SK-N-SH (cell line): ENCODE data around the gene SEMA4G. TPM values are rescaled to one million over a fixed set of nuclear protein-coding genes. Genes with fewer than 3 reads are reported as not detected.

Experiments used
- CTCF ChIA-PET: fragments of 300-600, 350-600 bp; formaldehyde crosslinking; extraction: SDS; loops from one replicate; lab custom pipeline; 2021; lab: Yijun Ruan, JAX
- POLR2A ChIA-PET: fragments of 350-600 bp; sonication (Branson Sonifier 250); formaldehyde crosslinking; extraction: SDS; loops from one replicate; lab custom pipeline; 2020; ENCODE audit warnings: antibody characterized with exemption, inconsistent platforms; lab: Yijun Ruan, JAX
- DNase-seq: peaks from one replicate; pipeline ENCODE4 v3.0.0; 2012
- H2AFZ ChIP-seq: fragments of 200-600 bp; sonication (generic); 2 replicates; pipeline ENCODE4 v1.8.1; 2016; ENCODE audit warnings: antibody characterized with exemption, mild to moderate bottlenecking, low read depth
- H3F3A ChIP-seq: fragments of 200-600 bp; sonication (generic); replicated peaks from 2 replicates; pipeline ENCODE3; 2016; ENCODE audit warnings: antibody characterized with exemption, mild to moderate bottlenecking; ENCODE audit not compliant: insufficient read depth
- H3K27ac ChIP-seq, 2 experiments: fragments of 200-500 bp in 1 of 2; fragments of 200-600 bp in 1 of 2; sonication (Bioruptor generic) in 1 of 2; sonication (generic), shearing (Covaris generic) in 1 of 2; 2 replicates each; pipeline versions ENCODE4 v1.5.1 to v1.6.1; 2014 to 2016; ENCODE audit warnings: low read depth in 2 of 2, inconsistent platforms in 1 of 2, low read length in 1 of 2, mild to moderate bottlenecking in 1 of 2, mixed read lengths in 1 of 2
- H3K27me3 ChIP-seq: fragments of 200-600 bp; sonication (generic), shearing (Covaris generic); 2 replicates; pipeline ENCODE4 v1.6.1; 2016; ENCODE audit warnings: mixed run types; ENCODE audit not compliant: insufficient read depth
- H3K36me3 ChIP-seq, 2 experiments: fragments of 200-500 bp in 1 of 2; fragments of 200-600 bp in 1 of 2; sonication (Bioruptor generic) in 1 of 2; sonication (generic) in 1 of 2; replicated peaks in 1 of 2; 2 replicates each; pipeline versions ENCODE3 to v1.5.1; 2014 to 2016; ENCODE audit warnings: low read length in 1 of 2, mild to moderate bottlenecking in 1 of 2; ENCODE audit not compliant: insufficient read depth in 2 of 2, control insufficient read depth in 1 of 2
- H3K4me1 ChIP-seq, 2 experiments: fragments of 200-500 bp in 1 of 2; fragments of 200-600 bp in 1 of 2; sonication (Bioruptor generic) in 1 of 2; sonication (generic), shearing (Covaris generic) in 1 of 2; 2 replicates each; pipeline versions ENCODE4 v1.5.1 to v1.6.1; 2014 to 2016; ENCODE audit warnings: low read depth in 1 of 2, low read length in 1 of 2, mixed run types in 1 of 2; ENCODE audit not compliant: insufficient read depth in 2 of 2, control insufficient read depth in 1 of 2
- H3K4me2 ChIP-seq: fragments of 200-600 bp; sonication (generic), shearing (Covaris generic); 2 replicates; pipeline ENCODE4 v1.6.1; 2017; ENCODE audit warnings: mixed run types
- H3K4me3 ChIP-seq, 2 experiments: fragments of 200-500 bp in 1 of 2; fragments of 200-600 bp in 1 of 2; sonication (Bioruptor generic) in 1 of 2; sonication (generic), shearing (Covaris generic) in 1 of 2; 2 replicates each; pipeline versions ENCODE4 v1.5.1 to v1.8.1; 2014 to 2016; ENCODE audit warnings: low read depth in 2 of 2, inconsistent platforms in 1 of 2, low read length in 1 of 2, mild to moderate bottlenecking in 1 of 2, mixed read lengths in 1 of 2, moderate library complexity in 1 of 2
- H3K79me2 ChIP-seq: fragments of 200-600 bp; sonication (generic); 2 replicates; pipeline ENCODE4 v1.8.1; 2017; ENCODE audit warnings: mild to moderate bottlenecking; ENCODE audit not compliant: insufficient read depth
- H3K9ac ChIP-seq: fragments of 200-600 bp; sonication (generic); 2 replicates; pipeline ENCODE4 v1.6.1; 2017; ENCODE audit warnings: mixed run types
- H3K9me2 ChIP-seq: fragments of 200-600 bp; sonication (generic); 2 replicates; pipeline ENCODE4 v1.6.1; 2017; ENCODE audit warnings: mixed run types
- H3K9me3 ChIP-seq: fragments of 200-600 bp; sonication (generic); 2 replicates; pipeline ENCODE4 v1.6.1; 2017; ENCODE audit warnings: mixed run types, mild to moderate bottlenecking, moderate library complexity
- H4K20me1 ChIP-seq: fragments of 200-600 bp; sonication (generic); 2 replicates; pipeline ENCODE4 v1.6.1; 2017; ENCODE audit warnings: mild to moderate bottlenecking, mixed run types; ENCODE audit not compliant: insufficient read depth
- EP300 ChIP-seq, 2 experiments: IDR thresholded peaks; 2 replicates each; pipeline versions ENCODE4 v1.4.0 to v1.6.1; 2012; ENCODE audit warnings: borderline replicate concordance in 1 of 2, low read depth in 1 of 2, low read length in 1 of 2
- FOXM1 ChIP-seq: IDR thresholded peaks from 2 replicates; pipeline ENCODE4 v1.4.0; 2012; ENCODE audit warnings: low read depth, mild to moderate bottlenecking
- JUND ChIP-seq: IDR thresholded peaks from 2 replicates; pipeline ENCODE4 v1.4.0; 2012
- MEF2A ChIP-seq: IDR thresholded peaks from 2 replicates; pipeline ENCODE4 v1.4.0; 2012; ENCODE audit warnings: low read depth, borderline replicate concordance
- RAD21 ChIP-seq: IDR thresholded peaks from 2 replicates; pipeline ENCODE4 v1.6.1; 2012; ENCODE audit warnings: mild to moderate bottlenecking, low read length
- TAF1 ChIP-seq: IDR thresholded peaks from 2 replicates; pipeline ENCODE4 v1.6.1; 2012; ENCODE audit warnings: low read depth, mild to moderate bottlenecking, low read length, moderate library complexity, borderline replicate concordance
- WGBS: methylation state at CpG from one replicate; pipeline ENCODE4 v1.1.6; 2017; ENCODE audit warnings: low lambda C conversion rate; 5-methylcytosine and 5-hydroxymethylcytosine counted together
- polyA plus RNA-seq, 3 experiments: library from polyadenylated mRNA; depleted of rRNA; stranded (reverse); fragments of >200 nt; gene quantifications; 2 replicates each; pipeline ENCODE4 v1.2.3, GENCODE V29; 2012
- TF ChIP-seq, protein P1 (sequence below): fragments of 200-600 bp; sonication (generic); IDR thresholded peaks from 2 replicates; pipeline ENCODE4 v1.6.1; 2017; ENCODE audit warnings: antibody characterized with exemption, mild to moderate bottlenecking, moderate library complexity
- TF ChIP-seq, protein P2 (sequence below): IDR thresholded peaks from 2 replicates; pipeline ENCODE4 v1.4.0; 2012; ENCODE audit warnings: low read depth, borderline replicate concordance
- TF ChIP-seq, protein P3 (sequence below): IDR thresholded peaks from 2 replicates; pipeline ENCODE4 v1.4.0; 2012; ENCODE audit warnings: low read depth
- TF ChIP-seq, protein P4 (sequence below): IDR thresholded peaks from 2 replicates; pipeline ENCODE4 v1.6.1; 2012; ENCODE audit warnings: mild to moderate bottlenecking, low read depth, low read length, moderate library complexity

SEMA4G gene
- polyA plus RNA-seq, 1 of the 3 experiments (the other 2 are of a cell fraction): 16.2 TPM

DNA sequence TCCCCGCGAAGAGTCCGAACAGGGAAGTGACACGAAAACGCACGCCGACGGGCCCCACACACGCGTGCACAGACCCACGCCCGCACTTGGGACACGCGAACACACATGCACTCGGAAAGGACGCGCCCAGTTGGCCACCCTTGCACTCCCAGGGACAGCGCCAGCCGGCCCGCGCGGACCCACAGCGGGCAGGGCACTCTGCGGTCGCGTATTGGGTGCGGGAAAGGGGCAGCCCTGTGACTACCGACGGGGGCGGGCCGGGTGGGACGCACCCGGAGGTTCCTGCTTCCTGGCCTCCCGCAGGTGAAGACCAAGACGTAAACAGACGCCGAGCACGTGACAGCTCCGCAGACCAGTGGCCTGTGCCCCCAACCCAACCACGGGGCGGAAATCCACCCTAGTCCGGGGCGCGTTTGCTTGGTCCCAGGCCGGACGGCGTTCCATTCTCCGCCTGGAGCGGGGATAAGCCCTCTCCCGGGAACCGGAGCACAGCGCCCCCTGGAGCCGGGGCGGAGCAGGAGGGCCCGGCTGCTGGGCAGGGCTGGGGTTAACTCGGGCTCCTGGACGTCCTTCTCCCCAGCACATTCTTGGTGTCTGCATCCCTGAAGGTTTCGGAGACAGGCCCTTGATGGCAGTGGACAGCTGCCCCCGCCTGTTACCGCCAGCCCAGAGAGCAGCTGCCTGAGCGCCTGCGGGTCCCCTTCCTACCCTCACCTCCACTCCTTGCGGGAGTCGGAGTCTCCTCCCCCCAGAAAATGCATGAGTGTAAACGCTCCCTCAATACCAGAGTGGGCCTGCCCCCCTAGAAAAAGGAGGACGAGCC, 28.3 kb downstream of the SEMA4G start:
- Histone ChIP-seq H3F3A (peaks cover 40% of the 10 kb centered on the region), H4K20me1 (peaks cover 12% of the 10 kb centered on the region), H2AFZ (peak overlapping the region; percentile 72; the same call in 1 of the 2 replicates), H3K27ac (peak overlapping the region; percentile 98 to 99)
- POLR2A ChIA-PET: interaction anchor here (0.7 to 2.2 kb wide), 7 partner anchors 10 to 84 kb away, joined by 3 to 8 read pairs (median 3); partner anchors contain the start of genes MRPL43, SLF2 and TWNK
- 0% methylated on average over 14 of the region's 66 CpGs for WGBS
- TF ChIP-seq RAD21: peak; percentile 9; the same call in 1 of the 2 replicates
- peak; percentile 76; the same call in 1 of the 2 replicates for TF ChIP-seq FOXM1
- TF ChIP-seq, protein P1, sequence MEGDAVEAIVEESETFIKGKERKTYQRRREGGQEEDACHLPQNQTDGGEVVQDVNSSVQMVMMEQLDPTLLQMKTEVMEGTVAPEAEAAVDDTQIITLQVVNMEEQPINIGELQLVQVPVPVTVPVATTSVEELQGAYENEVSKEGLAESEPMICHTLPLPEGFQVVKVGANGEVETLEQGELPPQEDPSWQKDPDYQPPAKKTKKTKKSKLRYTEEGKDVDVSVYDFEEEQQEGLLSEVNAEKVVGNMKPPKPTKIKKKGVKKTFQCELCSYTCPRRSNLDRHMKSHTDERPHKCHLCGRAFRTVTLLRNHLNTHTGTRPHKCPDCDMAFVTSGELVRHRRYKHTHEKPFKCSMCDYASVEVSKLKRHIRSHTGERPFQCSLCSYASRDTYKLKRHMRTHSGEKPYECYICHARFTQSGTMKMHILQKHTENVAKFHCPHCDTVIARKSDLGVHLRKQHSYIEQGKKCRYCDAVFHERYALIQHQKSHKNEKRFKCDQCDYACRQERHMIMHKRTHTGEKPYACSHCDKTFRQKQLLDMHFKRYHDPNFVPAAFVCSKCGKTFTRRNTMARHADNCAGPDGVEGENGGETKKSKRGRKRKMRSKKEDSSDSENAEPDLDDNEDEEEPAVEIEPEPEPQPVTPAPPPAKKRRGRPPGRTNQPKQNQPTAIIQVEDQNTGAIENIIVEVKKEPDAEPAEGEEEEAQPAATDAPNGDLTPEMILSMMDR: peak; percentile 95
- TF ChIP-seq, protein P2, sequence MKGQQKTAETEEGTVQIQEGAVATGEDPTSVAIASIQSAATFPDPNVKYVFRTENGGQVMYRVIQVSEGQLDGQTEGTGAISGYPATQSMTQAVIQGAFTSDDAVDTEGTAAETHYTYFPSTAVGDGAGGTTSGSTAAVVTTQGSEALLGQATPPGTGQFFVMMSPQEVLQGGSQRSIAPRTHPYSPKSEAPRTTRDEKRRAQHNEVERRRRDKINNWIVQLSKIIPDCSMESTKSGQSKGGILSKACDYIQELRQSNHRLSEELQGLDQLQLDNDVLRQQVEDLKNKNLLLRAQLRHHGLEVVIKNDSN: peak; percentile 63; the same call in 1 of the 2 replicates
- TF ChIP-seq, protein P3, sequence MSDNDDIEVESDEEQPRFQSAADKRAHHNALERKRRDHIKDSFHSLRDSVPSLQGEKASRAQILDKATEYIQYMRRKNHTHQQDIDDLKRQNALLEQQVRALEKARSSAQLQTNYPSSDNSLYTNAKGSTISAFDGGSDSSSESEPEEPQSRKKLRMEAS: peak; percentile 32; the same call in 1 of the 2 replicates
- TF ChIP-seq TAF1: 0 out of 2 replicates have a peak, but pooled peaks have one; percentile 19
- TF ChIP-seq MEF2A: no peak
- TF ChIP-seq EP300 (IDR thresholded peaks at IDR 0.05; ENCODE audit: borderline replicate concordance in 1 of 2, low read depth in 1 of 2, low read length in 1 of 2): 0 out of 4 replicates have a peak, but pooled peaks of 1 of the 2 experiments have one; percentile 5
- TF ChIP-seq, protein P4, sequence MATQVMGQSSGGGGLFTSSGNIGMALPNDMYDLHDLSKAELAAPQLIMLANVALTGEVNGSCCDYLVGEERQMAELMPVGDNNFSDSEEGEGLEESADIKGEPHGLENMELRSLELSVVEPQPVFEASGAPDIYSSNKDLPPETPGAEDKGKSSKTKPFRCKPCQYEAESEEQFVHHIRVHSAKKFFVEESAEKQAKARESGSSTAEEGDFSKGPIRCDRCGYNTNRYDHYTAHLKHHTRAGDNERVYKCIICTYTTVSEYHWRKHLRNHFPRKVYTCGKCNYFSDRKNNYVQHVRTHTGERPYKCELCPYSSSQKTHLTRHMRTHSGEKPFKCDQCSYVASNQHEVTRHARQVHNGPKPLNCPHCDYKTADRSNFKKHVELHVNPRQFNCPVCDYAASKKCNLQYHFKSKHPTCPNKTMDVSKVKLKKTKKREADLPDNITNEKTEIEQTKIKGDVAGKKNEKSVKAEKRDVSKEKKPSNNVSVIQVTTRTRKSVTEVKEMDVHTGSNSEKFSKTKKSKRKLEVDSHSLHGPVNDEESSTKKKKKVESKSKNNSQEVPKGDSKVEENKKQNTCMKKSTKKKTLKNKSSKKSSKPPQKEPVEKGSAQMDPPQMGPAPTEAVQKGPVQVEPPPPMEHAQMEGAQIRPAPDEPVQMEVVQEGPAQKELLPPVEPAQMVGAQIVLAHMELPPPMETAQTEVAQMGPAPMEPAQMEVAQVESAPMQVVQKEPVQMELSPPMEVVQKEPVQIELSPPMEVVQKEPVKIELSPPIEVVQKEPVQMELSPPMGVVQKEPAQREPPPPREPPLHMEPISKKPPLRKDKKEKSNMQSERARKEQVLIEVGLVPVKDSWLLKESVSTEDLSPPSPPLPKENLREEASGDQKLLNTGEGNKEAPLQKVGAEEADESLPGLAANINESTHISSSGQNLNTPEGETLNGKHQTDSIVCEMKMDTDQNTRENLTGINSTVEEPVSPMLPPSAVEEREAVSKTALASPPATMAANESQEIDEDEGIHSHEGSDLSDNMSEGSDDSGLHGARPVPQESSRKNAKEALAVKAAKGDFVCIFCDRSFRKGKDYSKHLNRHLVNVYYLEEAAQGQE: 0 out of 2 replicates have a peak, but pooled peaks have one; percentile 20
- no peak for TF ChIP-seq JUND
- TF ChIP-seq, all 33 proteins: peak for 8
- no peaks in the 10 kb centered on the region for H3K9me3 ChIP-seq
- peaks cover 42% of the 10 kb centered on the region for H3K79me2 ChIP-seq
- no peaks in the 10 kb centered on the region for H3K27me3 ChIP-seq
- peaks cover 20 to 37% of the 10 kb centered on the region in 2 experiments; a peak in 3 of 4 replicates for H3K4me1 ChIP-seq
- peak overlapping the region; percentile 66 to 90 for H3K4me3 ChIP-seq
- CTCF ChIA-PET: interaction anchor here (0.6 to 24.5 kb wide), 26 partner anchors 10 to 1121 kb away, joined by 3 to 443 read pairs (median 4); partner anchors contain the start of genes MRPL43, PDZD7, SEMA4G and SFXN3
- DNase-seq: peak; percentile 86
- H3K9ac ChIP-seq: peak overlapping the region; percentile 99
- no peaks in the 10 kb centered on the region for H3K9me2 ChIP-seq
- peak overlapping the region; percentile 97 for H3K4me2 ChIP-seq
- H3K36me3 ChIP-seq: peaks cover 8 to 24% of the 10 kb centered on the region in 2 experiments
